K562 (cell line): ENCODE data around the gene NCKAP1. TPM values are rescaled to one million over a fixed set of nuclear protein-coding genes. Genes with fewer than 3 reads are reported as not detected.

ENCODE experiments used
- CBX2 ChIP-seq: fragments of 200-600 bp; sonication (generic); IDR thresholded peaks from one replicate; pipeline ENCODE4 v1.6.1; 2012; ENCODE audit warnings: mild to moderate bottlenecking, low read length, inconsistent platforms; ENCODE audit not compliant: insufficient read depth, poor library complexity, severe bottlenecking
- CTBP1 ChIP-seq: fragments of 450-650 bp; IDR thresholded peaks from 2 replicates; pipeline ENCODE4 v1.6.1; 2016; ENCODE audit warnings: borderline replicate concordance
- ETV5 ChIP-seq: sonication (generic); formaldehyde crosslinking; IDR thresholded peaks from 2 replicates; pipeline ENCODE4 v1.4.0; 2020; ENCODE audit warnings: low read depth, mild to moderate bottlenecking, missing genetic modification reagents
- FIP1L1 ChIP-seq: fragments of 200-400 bp; formaldehyde crosslinking; IDR thresholded peaks from 2 replicates; pipeline ENCODE4 v1.6.1; 2018; ENCODE audit warnings: mild to moderate bottlenecking, low read depth, low read length; ENCODE audit not compliant: poor library complexity, severe bottlenecking
- KAT7 ChIP-seq: sonication (generic); formaldehyde crosslinking; IDR thresholded peaks from 2 replicates; pipeline ENCODE4 v1.8.0; 2022; ENCODE audit warnings: missing genetic modification reagents, mild to moderate bottlenecking, borderline replicate concordance
- MAFF ChIP-seq: IDR thresholded peaks from 2 replicates; pipeline ENCODE4 v1.6.1; 2012; ENCODE audit warnings: low read length, improper control_type of control experiment
- MAZ ChIP-seq, 2 experiments: fragments of 450-650 bp in 1 of 2; sonication (generic) in 1 of 2; formaldehyde crosslinking; IDR thresholded peaks in 1 of 2; conservative IDR thresholded peaks in 1 of 2; 2 replicates each; pipeline versions ENCODE4 v1.4.0 to v1.5.0; 2020; ENCODE audit warnings: mild to moderate bottlenecking in 1 of 2, missing genetic modification reagents in 1 of 2
- MEF2A ChIP-seq: IDR thresholded peaks from 2 replicates; pipeline ENCODE4 v1.6.1; 2011; ENCODE audit warnings: low read depth, mild to moderate bottlenecking, low read length, moderate library complexity; ENCODE audit not compliant: control insufficient read depth
- MTA1 ChIP-seq: fragments of 450-650 bp; IDR thresholded peaks from 2 replicates; pipeline ENCODE4 v1.6.1; 2017; ENCODE audit warnings: borderline replicate concordance
- PHF8 ChIP-seq: fragments of 200-600 bp; sonication (generic); IDR thresholded peaks from 2 replicates; pipeline ENCODE4 v1.6.1; 2012; ENCODE audit warnings: mixed run types, mild to moderate bottlenecking, inconsistent platforms, low read length, moderate library complexity, borderline replicate concordance
- SIX5 ChIP-seq, 2 experiments: IDR thresholded peaks; 2 replicates each; pipeline ENCODE4 v1.6.1; 2011; ENCODE audit warnings: low read length in 2 of 2, borderline replicate concordance in 1 of 2, low read depth in 1 of 2, mild to moderate bottlenecking in 1 of 2, moderate library complexity in 1 of 2; ENCODE audit not compliant: insufficient read depth in 1 of 2
- SNRNP70 ChIP-seq: fragments of 200-400 bp; formaldehyde crosslinking; optimal IDR thresholded peaks from 2 replicates; pipeline ENCODE3; 2017; ENCODE audit warnings: low read depth, low read length
- TBP ChIP-seq: optimal IDR thresholded peaks from 2 replicates; pipeline ENCODE3; 2011; ENCODE audit warnings: low read depth, low read length, improper control_type of control experiment
- ZBTB7A ChIP-seq: IDR thresholded peaks from 2 replicates; pipeline ENCODE4 v1.6.1; 2011; ENCODE audit warnings: low read depth, mild to moderate bottlenecking, low read length, moderate library complexity, borderline replicate concordance; ENCODE audit not compliant: control insufficient read depth
- ZNF274 ChIP-seq: IDR thresholded peaks from 2 replicates; pipeline ENCODE4 v1.6.1; 2011; ENCODE audit warnings: low read depth, mild to moderate bottlenecking, low read length, moderate library complexity, borderline replicate concordance
- ZNF311 ChIP-seq: fragments of 250-450 bp; sonication (Bioruptor Pico); IDR thresholded peaks from 2 replicates; pipeline ENCODE4 v1.4.0; 2020; ENCODE audit warnings: mild to moderate bottlenecking, moderate library complexity
- ZNF445 ChIP-seq: fragments of 250-450 bp; sonication (Bioruptor Pico); IDR thresholded peaks from 2 replicates; pipeline ENCODE4 v1.4.0; 2020; ENCODE audit warnings: low read depth, mild to moderate bottlenecking, moderate library complexity
- polyA plus RNA-seq, 8 experiments: library from polyadenylated mRNA; depleted of rRNA in 4 of 8; stranded (reverse) in 5 of 8; unstranded in 3 of 8; fragments of >200 nt; fragmentation: Nextera tagmentation in 2 of 8; fragmentation: Illumina TruSeq in 1 of 8; extraction: Ambion mirVana in 2 of 8; extraction: Trizol in 1 of 8; gene quantifications; 2 replicates each; pipeline versions ENCODE4 v1.2.1 to v1.2.3, GENCODE V29; 2011 to 2014; ENCODE audit warnings: inconsistent platforms in 1 of 8, missing spikeins in 1 of 8
- total RNA-seq, 7 experiments: library from RNA; depleted of rRNA in 6 of 7; stranded (reverse); fragments of >200 nt in 6 of 7; fragmentation: Illumina TruSeq in 2 of 7; extraction: Trizol in 2 of 7; gene quantifications; 2 replicates each; pipeline versions ENCODE4 v1.2.1 to v1.2.3, GENCODE V29; 2011 to 2021; ENCODE audit warnings: low replicate concordance in 1 of 7
- TF ChIP-seq, protein P1 (sequence below): sonication (generic); formaldehyde crosslinking; IDR thresholded peaks from 2 replicates; pipeline ENCODE4 v1.8.1; 2023; ENCODE audit warnings: missing genetic modification reagents, mild to moderate bottlenecking, borderline replicate concordance
- TF ChIP-seq, protein P2 (sequence below): sonication (generic); formaldehyde crosslinking; IDR thresholded peaks from 2 replicates; pipeline ENCODE4 v1.8.0; 2022; ENCODE audit warnings: missing genetic modification reagents, mild to moderate bottlenecking, moderate library complexity, borderline replicate concordance

NCKAP1 gene
- total and polyA plus RNA-seq, 9 of the 15 experiments (the other 6 are each of a cell fraction or from before 2014, with no cell fraction given) = 34.0 to 153 (median 88.7) TPM

DNA sequence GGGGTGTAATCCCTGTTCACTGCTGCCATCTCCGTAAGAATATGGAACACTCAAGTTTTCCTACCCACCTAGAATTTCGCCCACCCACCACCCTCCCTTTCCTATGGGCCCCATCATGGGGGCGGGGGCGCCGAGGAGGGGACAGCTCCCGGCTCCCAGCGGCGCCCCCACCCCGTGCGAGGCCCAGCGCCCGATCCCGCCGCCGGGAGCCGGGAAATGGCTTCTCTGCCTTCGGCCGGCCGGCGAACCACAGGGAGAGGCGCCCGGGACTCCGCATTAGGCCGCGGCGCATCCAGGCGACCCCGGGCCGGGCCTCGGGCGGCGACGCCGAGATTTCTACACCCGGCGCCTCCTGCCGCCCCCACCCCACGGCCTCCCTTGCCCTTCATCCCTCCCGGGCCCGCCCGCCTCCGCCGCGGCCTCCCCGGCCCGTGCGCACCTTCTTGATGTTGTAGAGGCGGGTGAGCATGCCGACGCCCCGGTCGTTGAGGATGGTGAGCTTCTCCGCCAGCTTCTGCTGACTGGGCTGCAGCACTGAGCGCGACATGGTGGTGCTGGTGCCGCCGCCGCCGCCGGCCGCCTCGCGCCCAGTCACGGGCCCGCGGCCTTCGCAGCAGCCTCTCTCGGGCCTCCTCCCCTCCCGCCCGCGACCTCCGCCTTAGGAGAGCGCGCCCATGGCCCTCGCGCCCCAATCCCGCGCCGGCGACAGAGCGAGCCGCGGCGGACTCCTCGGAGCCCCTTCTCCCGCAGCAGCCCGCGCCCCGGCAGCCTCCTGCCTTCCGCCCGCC, 510 bp downstream of the NCKAP1 start (continued):
- TF ChIP-seq, protein P1, sequence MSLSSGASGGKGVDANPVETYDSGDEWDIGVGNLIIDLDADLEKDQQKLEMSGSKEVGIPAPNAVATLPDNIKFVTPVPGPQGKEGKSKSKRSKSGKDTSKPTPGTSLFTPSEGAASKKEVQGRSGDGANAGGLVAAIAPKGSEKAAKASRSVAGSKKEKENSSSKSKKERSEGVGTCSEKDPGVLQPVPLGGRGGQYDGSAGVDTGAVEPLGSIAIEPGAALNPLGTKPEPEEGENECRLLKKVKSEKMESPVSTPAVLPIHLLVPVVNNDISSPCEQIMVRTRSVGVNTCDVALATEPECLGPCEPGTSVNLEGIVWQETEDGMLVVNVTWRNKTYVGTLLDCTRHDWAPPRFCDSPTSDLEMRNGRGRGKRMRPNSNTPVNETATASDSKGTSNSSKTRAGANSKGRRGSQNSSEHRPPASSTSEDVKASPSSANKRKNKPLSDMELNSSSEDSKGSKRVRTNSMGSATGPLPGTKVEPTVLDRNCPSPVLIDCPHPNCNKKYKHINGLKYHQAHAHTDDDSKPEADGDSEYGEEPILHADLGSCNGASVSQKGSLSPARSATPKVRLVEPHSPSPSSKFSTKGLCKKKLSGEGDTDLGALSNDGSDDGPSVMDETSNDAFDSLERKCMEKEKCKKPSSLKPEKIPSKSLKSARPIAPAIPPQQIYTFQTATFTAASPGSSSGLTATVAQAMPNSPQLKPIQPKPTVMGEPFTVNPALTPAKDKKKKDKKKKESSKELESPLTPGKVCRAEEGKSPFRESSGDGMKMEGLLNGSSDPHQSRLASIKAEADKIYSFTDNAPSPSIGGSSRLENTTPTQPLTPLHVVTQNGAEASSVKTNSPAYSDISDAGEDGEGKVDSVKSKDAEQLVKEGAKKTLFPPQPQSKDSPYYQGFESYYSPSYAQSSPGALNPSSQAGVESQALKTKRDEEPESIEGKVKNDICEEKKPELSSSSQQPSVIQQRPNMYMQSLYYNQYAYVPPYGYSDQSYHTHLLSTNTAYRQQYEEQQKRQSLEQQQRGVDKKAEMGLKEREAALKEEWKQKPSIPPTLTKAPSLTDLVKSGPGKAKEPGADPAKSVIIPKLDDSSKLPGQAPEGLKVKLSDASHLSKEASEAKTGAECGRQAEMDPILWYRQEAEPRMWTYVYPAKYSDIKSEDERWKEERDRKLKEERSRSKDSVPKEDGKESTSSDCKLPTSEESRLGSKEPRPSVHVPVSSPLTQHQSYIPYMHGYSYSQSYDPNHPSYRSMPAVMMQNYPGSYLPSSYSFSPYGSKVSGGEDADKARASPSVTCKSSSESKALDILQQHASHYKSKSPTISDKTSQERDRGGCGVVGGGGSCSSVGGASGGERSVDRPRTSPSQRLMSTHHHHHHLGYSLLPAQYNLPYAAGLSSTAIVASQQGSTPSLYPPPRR (CRISPR knock-in tag) = 0 out of 2 replicates have a peak, but pooled peaks have one; percentile 58
- TF ChIP-seq SIX5 (IDR thresholded peaks at IDR 0.05; ENCODE audit: borderline replicate concordance in 1 of 2, insufficient read depth in 1 of 2, low read depth in 1 of 2, low read length in 2 of 2) = no peak
- TF ChIP-seq FIP1L1 = peak; percentile 22
- peak; percentile 89; the same call in 1 of the 2 replicates for TF ChIP-seq PHF8
- no peak for TF ChIP-seq MAFF
- TF ChIP-seq TBP = peak; percentile 22
- no peak for TF ChIP-seq MTA1
- TF ChIP-seq CBX2 = no peak
- TF ChIP-seq KAT7 (CRISPR knock-in tag) = peak; percentile 87; the same call in 1 of the 2 replicates
- no peak; a peak in 3 of 4 replicates for TF ChIP-seq MAZ (CRISPR knock-in tag; conservative IDR thresholded peaks at IDR 0.05 in 1 of 2, IDR thresholded peaks at IDR 0.05 in 1 of 2)
- no peak for TF ChIP-seq CTBP1
- TF ChIP-seq ETV5 (CRISPR knock-in tag) = no peak
- TF ChIP-seq SNRNP70 = no peak
- no peak for TF ChIP-seq ZNF274
- no peak for TF ChIP-seq ZNF311
- TF ChIP-seq MEF2A = no peak
- peak; percentile 89 for TF ChIP-seq ZBTB7A
- TF ChIP-seq, protein P2, sequence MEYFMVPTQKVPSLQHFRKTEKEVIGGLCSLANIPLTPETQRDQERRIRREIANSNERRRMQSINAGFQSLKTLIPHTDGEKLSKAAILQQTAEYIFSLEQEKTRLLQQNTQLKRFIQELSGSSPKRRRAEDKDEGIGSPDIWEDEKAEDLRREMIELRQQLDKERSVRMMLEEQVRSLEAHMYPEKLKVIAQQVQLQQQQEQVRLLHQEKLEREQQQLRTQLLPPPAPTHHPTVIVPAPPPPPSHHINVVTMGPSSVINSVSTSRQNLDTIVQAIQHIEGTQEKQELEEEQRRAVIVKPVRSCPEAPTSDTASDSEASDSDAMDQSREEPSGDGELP (CRISPR knock-in tag) = 0 out of 2 replicates have a peak, but pooled peaks have one; percentile 9
- TF ChIP-seq ZNF445 (CRISPR knock-in tag) = no peak
